T-helper 2 cell treated with Interferon-gamma antibody and Interleukin-4, amounts not matched to agents 5 μg/mL and 100 μg/mL, for 36 hours (primary cell): ENCODE results near the gene TRANK1.
"Not testable (repeated sequence)": the region's sequence is repeated elsewhere in the genome, so short reads cannot be mapped to it uniquely, and the experiment has no call there.

Experiments used
- DNase-seq: peaks from one replicate; pipeline ENCODE4 v3.0.0; 2021; ENCODE audit warnings: low spot score
- H3K27ac Mint-ChIP-seq: one replicate; pipeline ENCODE4 v1.8.0; 2021; ENCODE audit warnings: mild to moderate bottlenecking, mixed read lengths
- H3K27me3 Mint-ChIP-seq: one replicate; pipeline ENCODE4 v1.8.0; 2021; ENCODE audit warnings: low read depth, mixed read lengths
- H3K36me3 Mint-ChIP-seq: one replicate; pipeline ENCODE4 v1.8.0; 2021; ENCODE audit warnings: low read depth, mixed read lengths
- H3K4me1 Mint-ChIP-seq: one replicate; pipeline ENCODE4 v1.8.0; 2021; ENCODE audit warnings: low read depth, mixed read lengths
- H3K4me3 Mint-ChIP-seq: one replicate; pipeline ENCODE4 v1.8.0; 2022; ENCODE audit warnings: mild to moderate bottlenecking, moderate library complexity, mixed read lengths
- H3K9me3 Mint-ChIP-seq: one replicate; pipeline ENCODE4 v1.8.0; 2021; ENCODE audit warnings: mixed read lengths

The TRANK1 gene

GRCh38 chr3:36900474-36901443 lies 44.1 kb downstream of the TRANK1 start:
- peaks cover 38% of the 10 kb centered on the region for H3K4me1 Mint-ChIP-seq
- H3K27me3 Mint-ChIP-seq = peaks cover 2% of the 10 kb centered on the region
- peak overlapping the region; percentile 61 for H3K4me3 Mint-ChIP-seq
- H3K9me3 Mint-ChIP-seq = no peaks in the 10 kb centered on the region
- H3K36me3 Mint-ChIP-seq = peaks cover 61% of the 10 kb centered on the region
- peak overlapping the region; percentile 60 for H3K27ac Mint-ChIP-seq
- no peak for DNase-seq

- DNase-seq = no peak
- H3K4me1 Mint-ChIP-seq = peaks cover 37% of the 10 kb centered on the region
- H3K4me3 Mint-ChIP-seq = peak overlapping the region; percentile 32
- H3K27ac Mint-ChIP-seq = peak overlapping the region; percentile 36
- peaks cover 74% of the 10 kb centered on the region for H3K36me3 Mint-ChIP-seq
- H3K9me3 Mint-ChIP-seq = no peaks in the 10 kb centered on the region
- H3K27me3 Mint-ChIP-seq = no peaks in the 10 kb centered on the region
Observed at GRCh38 chr3:36895496-36896409, 49.1 kb downstream of the TRANK1 start.

GRCh38 chr3:36894914-36895313 lies 49.9 kb downstream of the TRANK1 start:
- no peak overlapping the region for H3K27ac Mint-ChIP-seq
- no peaks in the 10 kb centered on the region for H3K9me3 Mint-ChIP-seq
- peaks cover 31% of the 10 kb centered on the region for H3K4me1 Mint-ChIP-seq

GRCh38 chr3:36893826-36894225 lies 51.0 kb downstream of the TRANK1 start:
- Mint-ChIP-seq H3K36me3 (peaks cover 74% of the 10 kb centered on the region), H3K4me1 (peaks cover 30% of the 10 kb centered on the region), H3K27me3 (no peaks in the 10 kb centered on the region), H3K4me3 (no peak overlapping the region), H3K9me3 (no peaks in the 10 kb centered on the region), H3K27ac (no peak overlapping the region)
- DNase-seq = no peak

More at GRCh38 chr3:36894914-36895313, 49.9 kb downstream of the TRANK1 start:
- no peak for DNase-seq
- Mint-ChIP-seq H3K4me3 (no peak overlapping the region), H3K27me3 (no peaks in the 10 kb centered on the region), H3K36me3 (peaks cover 73% of the 10 kb centered on the region)

GRCh38 chr3:36893137-36893557 lies 51.7 kb downstream of the TRANK1 start:
- peak overlapping the region; percentile 49 for H3K27ac Mint-ChIP-seq
- H3K36me3 Mint-ChIP-seq = peaks cover 74% of the 10 kb centered on the region
- no peaks in the 10 kb centered on the region for H3K9me3 Mint-ChIP-seq
- H3K4me3 Mint-ChIP-seq = no peak overlapping the region
- DNase-seq = no peak
- H3K27me3 Mint-ChIP-seq = no peaks in the 10 kb centered on the region
- peaks cover 30% of the 10 kb centered on the region for H3K4me1 Mint-ChIP-seq

- H3K27ac Mint-ChIP-seq = peak overlapping the region; percentile 49
- H3K27me3 Mint-ChIP-seq = no peaks in the 10 kb centered on the region
- no peaks in the 10 kb centered on the region for H3K9me3 Mint-ChIP-seq
- DNase-seq = no peak
- peaks cover 73% of the 10 kb centered on the region for H3K36me3 Mint-ChIP-seq
- H3K4me1 Mint-ChIP-seq = peaks cover 30% of the 10 kb centered on the region
- H3K4me3 Mint-ChIP-seq = no peak overlapping the region
Observed at GRCh38 chr3:36892457-36893136, 52.3 kb downstream of the TRANK1 start.

- DNase-seq = no peak
- H3K36me3 Mint-ChIP-seq = peaks cover 75% of the 10 kb centered on the region
- H3K27ac Mint-ChIP-seq = no peak overlapping the region
- H3K9me3 Mint-ChIP-seq = no peaks in the 10 kb centered on the region
- no peak overlapping the region for H3K4me3 Mint-ChIP-seq
- H3K27me3 Mint-ChIP-seq = no peaks in the 10 kb centered on the region
- H3K4me1 Mint-ChIP-seq = peaks cover 27% of the 10 kb centered on the region
Observed at GRCh38 chr3:36891701-36892160, 53.1 kb downstream of the TRANK1 start.

- Mint-ChIP-seq H3K4me1 (peaks cover 25% of the 10 kb centered on the region), H3K36me3 (peaks cover 74% of the 10 kb centered on the region)
- not testable (repeated sequence) for H3K27ac Mint-ChIP-seq, H3K27me3 Mint-ChIP-seq, H3K4me3 Mint-ChIP-seq, DNase-seq, H3K9me3 Mint-ChIP-seq
Observed at GRCh38 chr3:36891097-36891496, 53.8 kb downstream of the TRANK1 start.

GRCh38 chr3:36890261-36890660 lies 54.6 kb downstream of the TRANK1 start:
- no peak overlapping the region for H3K4me3 Mint-ChIP-seq
- H3K27me3 Mint-ChIP-seq = no peaks in the 10 kb centered on the region
- H3K4me1 Mint-ChIP-seq = peaks cover 19% of the 10 kb centered on the region
- H3K36me3 Mint-ChIP-seq = peaks cover 66% of the 10 kb centered on the region
- no peak for DNase-seq
- no peak overlapping the region for H3K27ac Mint-ChIP-seq
- H3K9me3 Mint-ChIP-seq = no peaks in the 10 kb centered on the region

GRCh38 chr3:36881735-36882134 lies 63.1 kb downstream of the TRANK1 start:
- H3K4me3 Mint-ChIP-seq = no peak overlapping the region
- H3K36me3 Mint-ChIP-seq = peaks cover 11% of the 10 kb centered on the region
- H3K27me3 Mint-ChIP-seq = peaks cover 4% of the 10 kb centered on the region
- no peak for DNase-seq
- peaks cover 14% of the 10 kb centered on the region for H3K4me1 Mint-ChIP-seq
- no peaks in the 10 kb centered on the region for H3K9me3 Mint-ChIP-seq
- H3K27ac Mint-ChIP-seq = no peak overlapping the region

- not testable (repeated sequence) for H3K4me3 Mint-ChIP-seq, H3K27ac Mint-ChIP-seq, DNase-seq, H3K27me3 Mint-ChIP-seq, H3K9me3 Mint-ChIP-seq
- Mint-ChIP-seq H3K36me3 (peaks cover 11% of the 10 kb centered on the region), H3K4me1 (peaks cover 24% of the 10 kb centered on the region)
Observed at GRCh38 chr3:36879842-36880241, 65.0 kb downstream of the TRANK1 start.

- no peak overlapping the region for H3K27ac Mint-ChIP-seq
- no peaks in the 10 kb centered on the region for H3K9me3 Mint-ChIP-seq
- peaks cover 24% of the 10 kb centered on the region for H3K4me1 Mint-ChIP-seq
- H3K27me3 Mint-ChIP-seq = peaks cover 17% of the 10 kb centered on the region
- H3K36me3 Mint-ChIP-seq = peaks cover 18% of the 10 kb centered on the region
- DNase-seq = no peak
- no peak overlapping the region for H3K4me3 Mint-ChIP-seq
Observed at GRCh38 chr3:36877930-36878685, 66.7 kb downstream of the TRANK1 start.
